Loucy (cell line): Measurements from ENCODE around the gene SAGE1.
A peak's percentile ranks its signal among the peaks of the same experiment; 100 is the strongest.

ENCODE experiments used
- EZH2phosphoT487 ChIP-seq: fragments of 200-600 bp; IDR thresholded peaks from 2 replicates; pipeline ENCODE4 v1.6.1; 2018; ENCODE audit warnings: antibody characterized with exemption, mild to moderate bottlenecking, moderate library complexity, borderline replicate concordance
- TF ChIP-seq, protein P1 (sequence below): fragments of 200-600 bp; sonication (generic); conservative IDR thresholded peaks from 2 replicates; pipeline ENCODE4 v1.5.1; 2014; ENCODE audit warnings: mild to moderate bottlenecking, antibody characterized with exemption, low read length

DNA sequence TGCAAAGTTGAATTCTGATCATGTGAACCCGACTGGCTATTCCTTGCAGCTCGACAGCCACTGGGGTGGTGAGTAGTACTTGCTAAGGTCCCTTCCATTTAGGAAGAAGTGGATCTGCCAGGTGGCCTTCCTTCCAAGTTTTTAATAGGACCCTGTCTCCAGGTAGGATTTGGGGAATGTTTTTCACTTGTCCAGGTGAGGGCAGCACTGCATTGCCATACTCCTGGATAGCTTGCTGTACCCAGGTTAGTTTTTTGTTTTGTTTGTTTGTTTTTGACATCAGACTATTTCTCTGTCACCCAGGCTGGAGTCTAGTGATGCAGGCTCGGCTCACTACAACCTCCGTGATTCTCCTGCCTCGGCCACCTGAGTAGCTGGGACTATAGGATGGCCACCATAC lies 29.8 kb downstream of the SAGE1 start:
- TF ChIP-seq, protein P1, sequence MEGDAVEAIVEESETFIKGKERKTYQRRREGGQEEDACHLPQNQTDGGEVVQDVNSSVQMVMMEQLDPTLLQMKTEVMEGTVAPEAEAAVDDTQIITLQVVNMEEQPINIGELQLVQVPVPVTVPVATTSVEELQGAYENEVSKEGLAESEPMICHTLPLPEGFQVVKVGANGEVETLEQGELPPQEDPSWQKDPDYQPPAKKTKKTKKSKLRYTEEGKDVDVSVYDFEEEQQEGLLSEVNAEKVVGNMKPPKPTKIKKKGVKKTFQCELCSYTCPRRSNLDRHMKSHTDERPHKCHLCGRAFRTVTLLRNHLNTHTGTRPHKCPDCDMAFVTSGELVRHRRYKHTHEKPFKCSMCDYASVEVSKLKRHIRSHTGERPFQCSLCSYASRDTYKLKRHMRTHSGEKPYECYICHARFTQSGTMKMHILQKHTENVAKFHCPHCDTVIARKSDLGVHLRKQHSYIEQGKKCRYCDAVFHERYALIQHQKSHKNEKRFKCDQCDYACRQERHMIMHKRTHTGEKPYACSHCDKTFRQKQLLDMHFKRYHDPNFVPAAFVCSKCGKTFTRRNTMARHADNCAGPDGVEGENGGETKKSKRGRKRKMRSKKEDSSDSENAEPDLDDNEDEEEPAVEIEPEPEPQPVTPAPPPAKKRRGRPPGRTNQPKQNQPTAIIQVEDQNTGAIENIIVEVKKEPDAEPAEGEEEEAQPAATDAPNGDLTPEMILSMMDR, result peak; percentile 38
- TF ChIP-seq EZH2phosphoT487, result no peak
